GM19240 (cell line): Measurements from ENCODE around the gene TLK1.
A peak's percentile ranks its signal among the peaks of the same experiment; 100 is the strongest.
"Not testable (repeated sequence)": the region's sequence is repeated elsewhere in the genome, so short reads cannot be mapped to it uniquely, and the experiment has no call there.

ENCODE experiments used
- DNase-seq: peaks from one replicate; pipeline ENCODE4 v3.0.0; 2011; ENCODE audit warnings: low spot score; ENCODE audit not compliant: insufficient read length

Gene TLK1

GRCh38 chr2:171169839-171170238, 9.1 kb upstream of the TLK1 start:
- no peak for DNase-seq

DNA sequence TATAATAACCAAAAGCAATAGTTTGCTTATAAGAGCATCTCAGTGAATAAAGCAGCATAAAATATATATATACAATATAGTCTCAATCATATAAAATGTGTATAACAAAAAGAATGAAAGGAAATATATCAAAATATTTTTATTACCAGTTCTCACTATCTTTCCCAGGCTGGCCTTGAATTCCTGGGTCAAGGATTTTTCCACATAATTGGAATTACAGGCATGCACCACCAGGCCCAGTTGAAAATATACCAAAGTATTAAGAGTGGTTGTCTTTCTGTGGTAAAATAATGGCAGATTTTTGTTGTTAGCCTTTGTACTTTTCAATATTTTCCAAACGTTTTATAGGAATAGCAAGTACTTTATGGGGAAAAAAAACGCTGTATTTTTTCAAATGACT, 8.6 kb upstream of the TLK1 start:
- DNase-seq = no peak

GRCh38 chr2:171167352-171167997, 6.8 kb upstream of the TLK1 start:
- no peak for DNase-seq

GRCh38 chr2:171166328-171166983, 5.8 kb upstream of the TLK1 start:
- no peak for DNase-seq

DNA sequence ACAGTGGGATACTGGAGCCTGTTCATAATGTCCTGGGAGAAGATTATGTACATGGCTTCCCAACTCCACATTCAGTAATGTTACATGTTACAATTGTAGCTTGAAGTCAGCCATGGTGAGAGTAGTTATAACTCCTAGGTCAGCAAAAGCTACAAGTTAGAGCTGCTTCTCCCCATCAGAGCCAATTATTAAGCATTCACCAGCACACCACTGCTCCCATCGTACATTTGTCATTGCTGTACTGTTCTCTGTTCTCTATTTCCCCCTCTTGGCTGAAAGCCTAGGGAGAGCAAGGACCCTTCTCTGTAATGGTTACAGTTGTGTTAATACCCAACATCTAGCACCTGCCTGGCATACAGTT, 5.3 kb upstream of the TLK1 start:
- no peak for DNase-seq

DNA sequence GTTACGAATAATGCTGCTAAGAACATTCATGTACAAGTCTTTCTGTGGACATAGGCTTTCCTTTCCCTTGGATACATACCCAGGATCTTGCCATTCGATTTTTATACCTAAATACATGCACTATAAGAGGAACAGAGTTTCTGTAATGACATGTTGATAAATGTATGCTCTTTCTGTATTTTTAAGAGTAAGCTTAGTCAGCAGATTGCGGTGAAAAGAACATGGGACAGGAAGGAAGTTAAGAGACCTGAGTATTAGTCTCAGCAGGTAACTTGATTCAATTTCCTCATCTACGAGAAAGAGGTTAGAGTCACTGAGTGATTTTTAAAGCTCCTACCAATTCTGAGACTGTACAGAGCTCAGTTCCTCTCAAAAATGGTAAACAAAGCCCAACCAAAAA, 2.6 kb upstream of the TLK1 start:
- no peak for DNase-seq

DNA sequence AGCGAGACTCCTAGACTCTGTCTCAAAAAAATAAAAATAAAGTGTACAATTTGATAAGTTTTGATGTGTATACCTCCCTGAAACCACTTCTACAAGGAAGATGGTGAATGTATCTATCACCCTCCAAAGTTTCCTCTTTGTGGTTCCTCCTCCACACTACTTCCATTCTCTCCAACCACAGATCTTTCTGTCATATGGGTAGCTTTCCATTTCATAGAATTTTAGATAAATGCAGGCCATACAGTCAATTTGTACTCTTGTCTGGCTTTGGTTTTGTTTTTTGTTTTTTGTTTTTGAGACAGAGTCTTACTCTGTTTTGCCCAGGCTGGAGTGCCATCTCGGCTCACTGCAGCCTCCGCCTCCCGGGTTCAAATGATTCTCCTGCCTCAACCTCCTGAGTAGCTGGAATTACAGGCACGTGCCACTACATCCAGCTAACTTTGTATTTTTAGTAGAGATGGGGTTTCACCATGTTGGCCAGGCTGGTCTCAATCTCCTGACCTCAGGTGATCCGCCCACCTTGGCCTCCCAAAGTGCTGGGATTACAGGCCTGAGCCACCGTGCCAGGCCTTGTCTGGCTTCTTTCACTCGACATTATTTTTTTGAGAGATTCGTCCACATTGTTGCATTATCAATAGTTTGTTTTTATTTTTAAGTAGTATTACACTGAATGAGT, 2.0 kb upstream of the TLK1 start:
- DNase-seq = not testable (repeated sequence)

- peak; percentile 62 for DNase-seq
Measured at GRCh38 chr2:171160956-171161740, 455 bp upstream of the TLK1 start.

DNA sequence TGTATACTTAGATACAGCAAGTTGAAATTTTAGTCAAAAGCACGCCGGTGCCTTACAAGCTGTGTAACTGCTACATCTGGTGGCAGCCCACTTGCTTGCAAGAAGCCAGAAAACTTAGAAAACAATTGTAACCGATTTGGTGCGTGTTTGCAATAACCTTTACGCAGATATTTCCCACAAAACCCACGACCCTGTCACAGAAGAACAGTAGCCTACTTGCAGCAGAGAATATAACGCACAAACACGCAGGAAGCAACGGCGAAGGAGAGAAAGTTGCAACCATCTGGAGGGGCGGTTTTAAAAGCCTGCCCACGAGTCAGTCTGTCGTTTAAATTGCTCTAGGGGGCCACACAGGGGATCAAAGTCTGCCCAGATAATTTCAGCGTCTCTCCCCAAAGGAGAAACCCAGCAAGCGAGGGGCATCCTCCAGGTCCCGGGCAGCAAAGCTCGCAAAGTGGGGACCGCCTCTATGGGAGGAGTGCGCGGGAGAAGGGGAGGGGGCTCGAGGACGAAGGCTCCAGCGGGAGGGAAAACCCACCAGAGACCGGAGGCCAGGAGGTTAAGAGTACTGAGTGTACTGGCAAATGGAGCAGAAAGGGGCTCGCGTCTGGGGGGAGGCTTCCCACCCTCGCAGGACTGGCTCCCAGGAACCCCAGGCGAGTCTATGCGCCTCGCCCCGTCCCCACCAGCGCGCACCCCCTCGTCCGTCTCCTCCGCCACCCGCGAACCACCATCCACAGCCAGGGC, 1.1 kb downstream of the TLK1 start:
- peak; percentile 5 for DNase-seq

GRCh38 chr2:171158790-171159371, 1.8 kb downstream of the TLK1 start:
- no peak for DNase-seq

GRCh38 chr2:171158036-171158789, 2.5 kb downstream of the TLK1 start:
- DNase-seq = no peak

- no peak for DNase-seq
Measured at GRCh38 chr2:171157109-171157500, 3.6 kb downstream of the TLK1 start.

DNA sequence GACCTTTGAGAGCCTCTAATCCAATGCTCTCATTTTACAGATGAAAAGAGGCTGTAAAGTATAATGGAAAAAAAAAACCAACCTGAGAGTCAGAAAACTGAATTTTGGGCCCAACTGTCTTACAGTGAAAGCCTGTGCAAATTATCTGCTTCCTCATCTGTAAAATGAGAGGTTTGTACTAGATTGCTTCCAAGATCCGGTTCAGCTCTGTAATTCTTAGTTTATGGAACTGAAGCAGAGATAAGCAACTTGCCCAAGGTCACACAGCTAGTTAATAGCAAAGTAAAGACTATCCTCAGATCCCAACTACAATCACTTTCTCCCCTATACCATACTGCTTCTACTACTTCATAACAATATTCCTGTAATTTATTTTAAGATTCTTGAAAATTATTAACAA, 6.3 kb downstream of the TLK1 start:
- DNase-seq = no peak

DNA sequence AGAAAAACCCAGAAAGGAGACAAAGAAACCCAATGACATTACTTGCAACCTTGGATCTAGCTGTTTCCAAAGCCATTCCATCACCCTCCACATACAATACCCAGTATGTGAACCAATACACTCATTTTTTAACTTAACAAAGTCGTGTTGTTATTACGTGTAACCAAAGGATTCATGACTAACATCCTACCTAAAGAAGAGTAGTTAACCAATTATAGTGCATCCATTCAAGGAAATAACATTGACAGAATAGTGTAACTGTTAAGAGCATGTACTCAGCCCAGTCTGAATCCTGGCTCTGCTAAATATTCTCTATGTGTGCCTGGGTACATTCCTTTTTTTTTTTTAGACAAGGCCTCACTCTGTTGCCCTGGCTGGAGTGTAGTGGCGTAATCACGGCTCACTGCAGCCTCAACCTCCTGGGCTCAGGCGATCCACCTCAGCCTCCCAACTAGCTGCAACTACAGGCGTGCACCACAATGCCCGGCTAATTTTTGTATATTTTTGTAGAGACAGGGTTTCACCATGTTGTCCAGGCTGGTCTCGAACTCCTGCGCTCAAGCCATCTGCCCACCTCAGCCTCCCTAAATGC, 9.9 kb downstream of the TLK1 start:
- no peak for DNase-seq

DNA sequence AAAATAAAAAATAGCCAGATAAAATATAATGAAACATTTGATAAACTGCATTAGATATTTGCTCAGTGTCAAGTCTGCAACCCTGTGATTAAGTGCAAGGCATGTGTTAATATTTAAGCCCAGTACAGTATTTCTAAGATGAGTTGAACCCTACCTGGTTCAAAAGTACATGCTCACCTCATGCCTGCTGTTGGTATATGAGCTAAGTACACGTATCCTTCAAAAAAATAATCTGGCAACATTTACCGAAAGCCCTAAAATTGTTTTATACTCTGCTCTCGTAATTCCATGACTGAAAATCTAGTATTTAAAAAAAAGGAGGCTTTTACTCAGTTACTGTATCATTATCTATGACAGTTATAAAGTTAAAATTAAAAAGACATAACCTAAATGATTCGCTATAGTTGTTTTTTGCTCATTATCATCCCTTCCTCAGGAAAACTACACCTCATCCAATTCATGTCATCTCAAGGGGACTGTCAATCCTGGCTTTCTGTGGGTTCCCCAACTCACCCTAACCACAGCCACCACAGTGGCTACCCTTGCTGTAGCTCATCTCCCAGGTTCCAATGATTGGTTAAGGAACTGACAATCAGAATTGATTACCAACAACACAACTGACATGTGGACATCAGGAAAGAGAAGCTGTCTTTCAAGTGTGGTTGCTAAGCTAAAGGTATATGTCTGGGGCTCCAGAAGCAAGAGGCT, 10.6 kb downstream of the TLK1 start:
- DNase-seq = no peak

GRCh38 chr2:171149171-171149938, 11.3 kb downstream of the TLK1 start:
- DNase-seq = no peak

DNA sequence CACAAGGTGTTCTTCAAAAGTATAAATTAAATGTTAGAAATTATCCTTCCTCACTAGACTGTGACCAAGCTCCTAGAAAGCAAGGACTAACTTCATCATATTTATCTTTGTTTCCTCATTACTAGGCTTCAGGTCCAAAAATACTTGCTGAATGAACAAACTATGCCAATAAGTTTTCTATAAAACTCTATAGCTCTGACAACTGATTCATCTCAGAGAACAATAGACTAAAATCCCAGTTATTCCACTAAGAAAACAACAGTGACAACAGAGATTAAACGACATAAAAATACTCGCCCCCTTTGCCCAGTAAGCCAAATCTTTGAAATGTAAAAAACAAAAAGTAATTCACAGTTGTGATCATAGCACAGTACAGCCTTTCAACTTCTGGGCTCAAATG, 13.6 kb downstream of the TLK1 start:
- DNase-seq = no peak

DNA sequence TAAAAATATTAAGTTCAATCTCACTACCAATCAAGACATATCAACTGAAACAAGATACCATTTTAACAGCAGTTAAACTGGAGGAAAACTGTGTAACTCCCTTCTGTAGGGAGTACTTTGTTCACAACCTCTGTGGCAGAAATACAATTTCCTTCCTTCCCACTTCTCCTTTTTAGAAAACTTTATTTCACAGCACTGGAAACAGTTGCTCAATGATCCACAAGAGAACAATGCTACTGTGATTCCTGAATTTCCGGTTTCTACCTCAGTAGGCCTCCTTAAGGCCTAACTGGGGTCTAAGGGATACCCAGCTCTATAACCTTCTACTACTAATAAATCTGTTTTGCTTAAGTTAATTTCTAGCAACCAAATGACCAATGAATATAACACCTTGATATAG, 14.1 kb downstream of the TLK1 start:
- no peak for DNase-seq

DNA sequence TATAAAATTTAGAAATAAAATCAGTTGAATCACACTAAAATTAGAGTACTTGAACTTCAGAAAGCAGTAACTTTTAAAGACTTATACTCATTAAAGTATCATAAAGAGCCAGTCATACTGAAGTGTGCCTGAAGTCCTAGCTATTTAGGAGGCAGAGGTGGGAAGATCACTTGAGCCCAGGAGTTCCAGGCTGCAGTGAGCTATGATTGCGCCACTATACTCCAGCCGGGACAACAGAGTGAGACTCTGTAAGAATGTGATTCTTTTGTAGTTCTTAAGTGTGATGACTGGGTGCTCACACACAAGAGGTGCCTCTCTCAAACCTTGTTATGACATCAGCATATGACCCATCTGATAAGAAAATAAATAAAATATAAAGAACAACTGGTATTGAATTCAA, 14.6 kb downstream of the TLK1 start:
- no peak for DNase-seq
